Tibial artery (tissue), 4 donors: ENCODE data around the gene RXRA.

ENCODE experiments used
- DNase-seq, 2 donors: peaks; one replicate each; pipeline ENCODE4 v3.0.0-alpha.2; 2019
- H3K27ac ChIP-seq, 2 donors: fragments of 200-600 bp; sonication (generic) in 1 of 2; 1 replicate in 1 of 2; 2 replicates in 1 of 2; pipeline ENCODE4 v1.5.1; 2018 to 2019; ENCODE audit warnings: mild to moderate bottlenecking in 1 of 2
- H3K27me3 ChIP-seq, 2 donors: fragments of 200-600 bp; sonication (generic) in 1 of 2; one replicate each; pipeline versions ENCODE4 v1.5.1 to v1.6.0; 2016 to 2019
- H3K36me3 ChIP-seq, 3 donors: fragments of 200-600 bp; sonication (generic) in 2 of 3; one replicate each; pipeline ENCODE4 v1.5.1; 2016 to 2019; ENCODE audit warnings: mild to moderate bottlenecking in 2 of 3
- H3K4me1 ChIP-seq, 4 donors: fragments of 200-600 bp; sonication (generic) in 2 of 4; 1 replicate in 3 of 4; 2 replicates in 1 of 4; pipeline ENCODE4 v1.5.1; 2016 to 2019
- H3K4me3 ChIP-seq, 2 donors: fragments of 200-600 bp; sonication (generic) in 1 of 2; 1 replicate in 1 of 2; 2 replicates in 1 of 2; pipeline ENCODE4 v1.5.1; 2018 to 2019; ENCODE audit warnings: mild to moderate bottlenecking in 2 of 2
- H3K9me3 ChIP-seq, 3 donors: fragments of 200-600 bp; sonication (generic) in 1 of 3; one replicate each; pipeline ENCODE4 v1.5.1; 2016 to 2019
- CTCF ChIP-seq, 2 experiments: fragments of 200-600 bp in 1 of 2; fragments of 450-650 bp in 1 of 2; IDR thresholded peaks; one replicate each; pipeline ENCODE4 v1.5.1; 2017 to 2019; ENCODE audit warnings: antibody characterized with exemption in 2 of 2, mild to moderate bottlenecking in 1 of 2, moderate library complexity in 1 of 2
- intact Hi-C: fragments of 100-400 bp; cut with DNase I; formaldehyde crosslinking; loops from one replicate; pipeline ENCODE4 v1.15.0; 2023; ENCODE audit warnings: low total_unique reads

Gene RXRA

GRCh38 chr9:134424818-134425217 is 98.6 kb downstream of the RXRA start:
- H3K27me3 ChIP-seq, result no peaks in the 10 kb centered on the region
- intact Hi-C loops, result no loop called here
- H3K27ac ChIP-seq, result no peak overlapping the region
- peaks cover 16 to 84% (median 72%) of the 10 kb centered on the region in 3 donors for H3K36me3 ChIP-seq
- peaks cover 0 to 13% (median 4%) of the 10 kb centered on the region in 4 donors for H3K4me1 ChIP-seq
- no peaks in the 10 kb centered on the region for H3K9me3 ChIP-seq
- DNase-seq, result no peak
- H3K4me3 ChIP-seq, result no peak overlapping the region
- TF ChIP-seq CTCF (IDR thresholded peaks at IDR 0.05), result no peak

GRCh38 chr9:134425401-134425800 is 99.1 kb downstream of the RXRA start:
- no peak for TF ChIP-seq CTCF (IDR thresholded peaks at IDR 0.05)
- intact Hi-C loops, result no loop called here
- no peak for DNase-seq
- H3K4me1 ChIP-seq, result peaks cover 0 to 13% (median 4%) of the 10 kb centered on the region in 4 donors
- no peak overlapping the region for H3K4me3 ChIP-seq
- no peak overlapping the region for H3K27ac ChIP-seq
- peaks cover 16 to 84% (median 72%) of the 10 kb centered on the region in 3 donors for H3K36me3 ChIP-seq
- H3K9me3 ChIP-seq, result no peaks in the 10 kb centered on the region
- H3K27me3 ChIP-seq, result no peaks in the 10 kb centered on the region

- no peak for TF ChIP-seq CTCF (IDR thresholded peaks at IDR 0.05)
- H3K27me3 ChIP-seq, result no peaks in the 10 kb centered on the region
Observed at GRCh38 chr9:134425812-134426211, 99.6 kb downstream of the RXRA start.

GRCh38 chr9:134426436-134426835 is 100.2 kb downstream of the RXRA start:
- H3K27me3 ChIP-seq, result no peaks in the 10 kb centered on the region
- no peak overlapping the region for H3K4me3 ChIP-seq
- no peak for TF ChIP-seq CTCF (IDR thresholded peaks at IDR 0.05)
- no peak for DNase-seq
- peaks cover 15 to 84% (median 72%) of the 10 kb centered on the region in 3 donors for H3K36me3 ChIP-seq
- no peaks in the 10 kb centered on the region for H3K9me3 ChIP-seq
- H3K4me1 ChIP-seq, result peaks cover 0 to 13% (median 6%) of the 10 kb centered on the region in 4 donors
- H3K27ac ChIP-seq, result no peak overlapping the region
- intact Hi-C loops, result no loop called here

More at GRCh38 chr9:134425812-134426211, 99.6 kb downstream of the RXRA start:
- Histone ChIP-seq H3K4me3 (no peak overlapping the region), H3K4me1 (peaks cover 0 to 13% (median 4%) of the 10 kb centered on the region in 4 donors), H3K9me3 (no peaks in the 10 kb centered on the region), H3K27ac (no peak overlapping the region), H3K36me3 (peaks cover 16 to 84% (median 72%) of the 10 kb centered on the region in 3 donors)
- intact Hi-C loops, result no loop called here
- DNase-seq, result no peak

- peaks cover 10 to 84% (median 72%) of the 10 kb centered on the region in 3 donors for H3K36me3 ChIP-seq
- no peak overlapping the region for H3K4me3 ChIP-seq
- intact Hi-C loops, result no loop called here
Observed at GRCh38 chr9:134427153-134427782, 101.0 kb downstream of the RXRA start.

More at GRCh38 chr9:134427153-134427782, 101.0 kb downstream of the RXRA start:
- Histone ChIP-seq H3K27ac (no peak overlapping the region), H3K4me1 (peaks cover 0 to 14% (median 7%) of the 10 kb centered on the region in 4 donors), H3K27me3 (no peaks in the 10 kb centered on the region), H3K9me3 (no peaks in the 10 kb centered on the region)
- TF ChIP-seq CTCF (IDR thresholded peaks at IDR 0.05), result no peak
- no peak for DNase-seq
